ENCODE data around the gene IL13. TPM values are rescaled to one million over a fixed set of nuclear protein-coding genes. Genes with fewer than 3 reads are reported as not detected.
"Not testable (repeated sequence)": the region's sequence is repeated elsewhere in the genome, so short reads cannot be mapped to it uniquely, and the experiment has no call there.

Gene IL13
- under 1 TPM in 1 of 2 donors, not detected in 1; 0.29 TPM for total RNA-seq
- long read RNA-seq, donor 1: 0 reads
- long read RNA-seq, donor 2: 0 reads

DNA sequence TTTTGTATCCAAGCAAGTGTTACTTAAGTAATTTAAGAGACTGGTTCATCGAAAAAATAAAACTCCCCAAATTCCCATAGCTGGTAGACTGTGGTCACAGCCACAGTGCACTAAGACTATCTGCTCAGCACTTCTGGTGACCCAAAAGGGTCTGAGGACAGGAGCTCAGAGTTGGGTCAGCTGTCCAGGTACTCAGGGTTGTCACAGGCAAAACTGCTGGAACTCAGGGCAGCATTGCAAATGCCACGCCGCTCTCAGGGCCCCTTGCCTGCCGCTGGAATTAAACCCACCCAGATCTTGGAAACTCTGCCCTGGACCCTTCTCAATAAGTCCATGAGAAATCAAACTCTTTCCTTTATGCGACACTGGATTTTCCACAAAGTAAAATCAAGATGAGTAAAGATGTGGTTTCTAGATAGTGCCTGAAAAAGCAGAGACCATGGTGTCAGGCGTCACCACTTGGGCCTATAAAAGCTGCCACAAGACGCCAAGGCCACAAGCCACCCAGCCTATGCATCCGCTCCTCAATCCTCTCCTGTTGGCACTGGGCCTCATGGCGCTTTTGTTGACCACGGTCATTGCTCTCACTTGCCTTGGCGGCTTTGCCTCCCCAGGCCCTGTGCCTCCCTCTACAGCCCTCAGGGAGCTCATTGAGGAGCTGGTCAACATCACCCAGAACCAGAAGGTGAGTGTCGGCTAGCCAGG, at the start of gene IL13:
IL13 (plus strand) TSS at position 498 of the 705 bp plus-strand sequence; CDS start at position 512, 14 bp downstream.
- no peak for DNase-seq (ENCODE audit: low spot score)
- intact Hi-C loops (cut with DNase I): no loop called here

DNA sequence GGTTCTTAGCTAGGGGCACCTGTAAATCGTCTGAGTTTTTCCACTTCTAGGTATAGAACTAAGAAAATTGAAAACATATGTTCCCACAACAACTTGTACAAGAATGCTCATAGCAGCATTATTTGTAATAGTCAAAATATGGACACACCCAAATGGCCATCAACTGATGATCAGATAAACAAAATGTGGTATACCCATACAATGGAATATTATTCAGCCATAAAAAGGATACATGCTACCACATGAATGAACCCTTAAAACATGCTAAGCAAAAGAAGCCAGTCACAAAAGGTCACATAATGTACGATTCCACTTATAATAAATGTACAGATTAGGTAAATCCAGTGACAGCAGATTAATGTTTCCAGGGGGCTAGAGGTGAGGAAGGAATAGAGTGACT, 46.0 kb upstream of the IL13 start:
- intact Hi-C loops (cut with DNase I): no loop called here
- DNase-seq (ENCODE audit: low spot score): no peak

DNA sequence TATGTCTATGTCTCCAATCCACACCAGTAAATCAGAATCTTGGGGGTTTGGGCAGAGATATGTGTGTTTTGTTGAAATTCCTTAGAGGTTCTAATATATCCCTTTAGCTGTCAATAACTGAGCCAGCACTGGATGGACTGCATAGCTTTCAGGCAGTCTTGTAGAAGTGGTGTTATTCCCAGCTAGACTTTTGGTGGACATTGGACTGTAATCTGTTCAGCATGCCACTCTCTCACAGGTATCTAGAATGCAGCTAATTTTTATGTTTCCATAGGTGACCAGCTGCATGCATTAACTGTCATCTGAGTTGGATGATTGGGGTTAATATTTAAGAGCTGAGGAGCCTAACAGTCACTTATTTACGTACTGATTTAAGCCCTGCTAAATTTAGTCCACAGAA, 45.1 kb upstream of the IL13 start:
- no peak for DNase-seq (ENCODE audit: low spot score)
- intact Hi-C loops (cut with DNase I): no loop called here

DNA sequence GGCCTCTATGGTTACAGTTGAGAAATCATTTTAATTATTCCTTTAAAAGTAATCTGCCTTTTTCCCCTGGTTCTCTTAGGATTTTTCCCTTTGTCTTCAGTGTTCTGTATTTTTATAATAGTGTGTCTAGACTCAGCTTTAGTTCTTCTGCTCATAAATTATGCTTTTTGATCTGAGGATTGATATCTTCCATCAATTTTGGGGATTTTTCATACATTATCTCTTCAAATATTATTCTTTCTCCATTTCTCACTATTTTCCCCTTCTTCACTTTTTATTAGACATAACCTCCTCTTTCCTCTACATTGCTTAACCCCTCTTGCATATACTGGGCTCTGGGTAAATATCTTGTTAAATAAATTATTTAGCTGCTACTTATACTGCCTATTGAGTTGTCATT, 36.3 kb upstream of the IL13 start:
- intact Hi-C loops (cut with DNase I): no loop called here

GRCh38 chr5:132622608-132623007, 35.4 kb upstream of the IL13 start:
- DNase-seq (ENCODE audit: low spot score): no peak
- intact Hi-C loops (cut with DNase I): no loop called here

More for the DNA sequence above, 36.3 kb upstream of the IL13 start:
- no peak for DNase-seq (ENCODE audit: low spot score)

GRCh38 chr5:132627470-132627869, 30.5 kb upstream of the IL13 start:
- DNase-seq (ENCODE audit: low spot score): no peak
- intact Hi-C loops (cut with DNase I): no loop called here

DNA sequence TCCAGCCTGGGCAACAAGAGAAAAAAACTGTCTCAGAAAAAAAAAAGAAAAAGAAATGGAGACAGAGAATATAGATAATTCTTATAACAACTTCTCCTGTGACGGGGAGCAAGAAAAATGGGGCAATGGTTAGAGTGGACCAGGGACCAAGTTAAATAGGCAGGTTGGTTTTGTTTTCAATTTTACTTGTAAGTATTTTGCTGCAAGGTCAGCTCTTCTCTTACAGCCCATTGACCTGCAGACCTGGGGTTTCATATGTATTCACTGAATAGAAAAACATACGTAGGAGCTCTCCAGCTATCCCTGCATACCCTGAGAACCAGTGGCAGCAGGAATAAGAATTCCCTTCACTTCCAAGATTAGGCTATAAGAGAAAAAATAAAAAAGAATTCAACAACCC, 29.2 kb upstream of the IL13 start:
- intact Hi-C loops (cut with DNase I): no loop called here
- DNase-seq (ENCODE audit: low spot score): no peak

DNA sequence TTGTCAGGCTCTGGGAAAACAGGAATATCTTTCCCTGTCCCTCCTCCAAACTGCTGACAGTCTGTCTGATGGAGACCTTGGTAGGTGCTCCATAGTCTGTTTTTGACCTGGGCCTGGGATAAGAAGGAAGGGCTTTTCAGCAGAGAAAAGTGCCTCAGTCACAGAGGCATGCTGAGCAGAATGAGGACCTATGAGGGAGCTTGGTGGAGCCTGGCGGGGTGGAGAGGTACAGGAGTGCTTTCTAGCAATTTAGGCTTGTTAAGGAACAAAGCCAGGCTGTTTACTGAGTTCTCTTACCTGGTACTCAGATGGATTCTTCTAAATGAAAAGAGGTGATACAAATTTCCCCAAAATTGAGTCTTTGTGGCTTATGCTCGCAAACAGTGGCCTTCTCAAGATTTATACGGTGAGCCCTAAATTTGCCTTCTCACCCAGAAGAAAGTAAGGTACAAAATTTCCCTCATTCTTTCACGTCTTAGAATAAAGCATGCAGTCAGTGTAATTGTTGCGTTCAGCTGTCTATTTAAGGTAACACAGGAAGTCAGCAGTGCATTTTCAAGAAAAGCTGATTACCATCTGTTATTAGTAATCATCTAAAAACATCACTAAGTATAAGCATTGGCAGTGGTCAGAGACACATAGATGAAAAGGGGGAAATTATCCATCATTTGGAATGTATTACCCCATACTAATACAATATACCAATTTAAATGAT, 28.6 kb upstream of the IL13 start:
- DNase-seq (ENCODE audit: low spot score): no peak

DNA sequence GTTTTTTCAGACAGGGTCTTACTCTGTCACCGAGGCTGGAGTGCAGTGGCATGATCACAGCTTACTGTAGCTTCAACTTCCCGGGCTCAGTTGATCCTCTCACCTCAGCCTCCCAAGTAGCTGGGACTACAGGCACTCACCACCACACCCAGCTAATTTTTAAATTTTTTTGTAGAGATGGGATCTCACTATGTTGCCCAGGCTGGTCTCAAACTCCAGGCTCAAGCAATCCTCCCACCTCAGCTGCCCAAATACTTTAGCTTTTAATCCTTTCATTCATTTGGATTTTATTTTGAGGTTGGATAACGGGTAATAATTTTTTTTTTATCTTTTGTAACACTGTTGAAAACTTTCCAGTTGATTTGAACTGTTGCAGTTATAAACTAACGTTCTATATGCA, 24.4 kb upstream of the IL13 start:
- DNase-seq (ENCODE audit: low spot score): not testable (repeated sequence)

More for the DNA sequence above, 28.6 kb upstream of the IL13 start:
- intact Hi-C loops (cut with DNase I): no loop called here

GRCh38 chr5:132635873-132636272, 22.1 kb upstream of the IL13 start:
- intact Hi-C loops (cut with DNase I): no loop called here
- no peak for DNase-seq (ENCODE audit: low spot score)

More for the DNA sequence above, 24.4 kb upstream of the IL13 start:
- intact Hi-C loops (cut with DNase I): not testable (repeated sequence)

DNA sequence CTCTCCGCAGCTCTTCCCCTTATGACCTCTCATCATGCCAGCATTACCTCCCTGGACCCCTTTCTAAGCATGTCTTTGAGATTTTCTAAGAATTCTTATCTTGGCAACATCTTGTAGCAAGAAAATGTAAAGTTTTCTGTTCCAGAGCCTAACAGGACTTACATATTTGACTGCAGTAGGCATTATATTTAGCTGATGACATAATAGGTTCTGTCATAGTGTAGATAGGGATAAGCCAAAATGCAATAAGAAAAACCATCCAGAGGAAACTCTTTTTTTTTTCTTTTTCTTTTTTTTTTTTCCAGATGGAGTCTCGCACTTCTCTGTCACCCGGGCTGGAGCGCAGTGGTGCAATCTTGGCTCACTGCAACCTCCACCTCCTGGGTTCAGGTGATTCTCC, 20.7 kb upstream of the IL13 start:
- DNase-seq (ENCODE audit: low spot score): no peak
- intact Hi-C loops (cut with DNase I): no loop called here

DNA sequence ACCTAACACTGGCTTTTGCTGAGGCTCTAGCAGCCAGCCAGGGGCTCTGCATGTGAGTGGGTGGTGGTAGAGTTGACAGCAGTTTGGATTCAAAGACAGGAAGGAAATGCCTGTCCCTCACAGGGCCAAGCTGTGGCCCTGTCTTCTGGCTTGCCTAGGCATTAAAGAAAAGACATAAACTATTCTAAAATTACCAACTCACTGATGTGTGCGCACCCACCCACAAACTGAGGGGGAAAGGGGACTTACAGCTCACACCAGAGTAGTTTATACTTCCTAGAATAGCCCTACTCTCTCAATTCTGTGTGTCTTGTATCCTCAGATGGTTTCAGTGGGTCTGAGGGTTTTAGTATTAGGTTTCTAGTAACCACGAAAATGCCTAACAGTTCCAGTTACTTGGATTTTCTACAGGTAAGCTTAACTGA, 18.3 kb upstream of the IL13 start:
- intact Hi-C loops (cut with DNase I): no loop called here
- DNase-seq (ENCODE audit: low spot score): no peak

GRCh38 chr5:132640613-132641012, 17.4 kb upstream of the IL13 start:
- intact Hi-C loops (cut with DNase I): no loop called here
- no peak for DNase-seq (ENCODE audit: low spot score)

GRCh38 chr5:132641241-132641723, 16.7 kb upstream of the IL13 start:
- DNase-seq (ENCODE audit: low spot score): no peak
- intact Hi-C loops (cut with DNase I): no loop called here

DNA sequence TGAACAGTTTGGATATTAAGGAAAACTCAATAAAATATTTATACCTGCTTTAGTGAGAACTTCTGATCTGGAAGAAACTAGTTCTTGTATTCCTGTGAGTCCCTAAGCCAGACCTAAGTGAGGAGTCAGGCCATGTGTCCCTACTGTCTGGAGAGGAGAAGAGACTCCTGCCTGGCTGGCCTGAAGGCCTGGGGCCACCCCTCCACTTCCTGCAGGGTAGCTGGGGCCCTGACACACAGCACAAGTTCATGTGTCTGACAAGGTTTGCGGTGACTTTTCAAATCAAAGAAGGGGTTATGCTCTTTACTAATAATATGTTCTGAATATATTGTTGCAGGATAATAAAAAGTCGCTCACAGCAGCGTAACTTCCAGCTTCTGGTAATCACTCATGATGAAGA, 16.1 kb upstream of the IL13 start:
- intact Hi-C loops (cut with DNase I): no loop called here
- no peak for DNase-seq (ENCODE audit: low spot score)

- intact Hi-C loops (cut with DNase I): no loop called here
- no peak for DNase-seq (ENCODE audit: low spot score)
Measured at GRCh38 chr5:132644177-132644576, 13.8 kb upstream of the IL13 start.

DNA sequence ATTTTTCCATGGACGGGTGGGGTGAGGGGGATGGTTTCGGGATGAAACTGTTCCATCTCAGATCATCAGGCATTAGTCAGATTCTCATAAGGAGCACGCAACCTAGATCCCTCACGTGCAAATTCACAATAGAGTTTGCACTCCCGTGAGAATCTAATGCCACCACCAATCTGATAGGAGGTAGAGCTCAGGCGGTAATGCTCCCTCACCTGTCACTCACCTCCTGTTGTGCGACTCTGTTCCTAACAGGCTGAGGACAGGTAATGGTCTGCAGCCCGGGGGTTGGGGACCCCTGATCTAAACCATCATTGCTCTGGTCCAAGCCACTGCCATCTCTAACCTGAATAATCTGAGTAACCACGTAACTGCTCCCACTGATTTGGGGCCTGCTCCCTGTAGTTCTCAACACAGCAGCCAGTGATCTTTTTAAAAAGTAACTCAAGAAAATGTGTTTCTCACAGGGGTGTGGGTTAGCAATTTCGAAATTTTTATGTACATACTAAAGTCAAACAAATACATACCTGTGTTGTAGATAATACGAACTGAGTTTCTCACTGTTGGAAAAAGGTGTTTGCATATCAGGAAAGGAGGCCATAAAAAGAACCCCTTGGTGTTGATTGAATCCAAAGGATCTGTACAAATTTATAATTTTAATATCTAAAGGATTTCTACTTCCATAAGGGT, 11.2 kb upstream of the IL13 start:
- DNase-seq (ENCODE audit: low spot score): no peak
- intact Hi-C loops (cut with DNase I): no loop called here

- DNase-seq (ENCODE audit: low spot score): no peak
- intact Hi-C loops (cut with DNase I): no loop called here
Measured at GRCh38 chr5:132647473-132647872, 10.5 kb upstream of the IL13 start.

DNA sequence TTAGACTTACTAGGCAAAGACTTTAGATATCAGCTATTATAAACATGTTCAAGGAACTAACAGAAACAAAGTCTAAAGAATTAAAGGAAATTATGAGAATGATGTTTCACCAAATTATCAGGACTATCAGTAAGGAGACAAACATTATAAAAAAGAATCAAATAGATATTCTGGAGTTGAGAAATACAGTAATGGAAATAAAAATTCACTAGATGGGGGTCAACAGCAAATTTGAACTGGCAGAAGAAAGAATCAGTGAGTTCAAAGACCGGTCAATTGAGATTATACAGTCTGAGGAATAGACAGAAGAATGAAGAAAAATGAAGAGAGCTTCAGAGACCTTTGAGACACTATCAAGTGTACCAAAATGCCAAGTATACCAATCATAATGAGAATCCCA, 9.6 kb upstream of the IL13 start:
- intact Hi-C loops (cut with DNase I): no loop called here
- no peak for DNase-seq (ENCODE audit: low spot score)

DNA sequence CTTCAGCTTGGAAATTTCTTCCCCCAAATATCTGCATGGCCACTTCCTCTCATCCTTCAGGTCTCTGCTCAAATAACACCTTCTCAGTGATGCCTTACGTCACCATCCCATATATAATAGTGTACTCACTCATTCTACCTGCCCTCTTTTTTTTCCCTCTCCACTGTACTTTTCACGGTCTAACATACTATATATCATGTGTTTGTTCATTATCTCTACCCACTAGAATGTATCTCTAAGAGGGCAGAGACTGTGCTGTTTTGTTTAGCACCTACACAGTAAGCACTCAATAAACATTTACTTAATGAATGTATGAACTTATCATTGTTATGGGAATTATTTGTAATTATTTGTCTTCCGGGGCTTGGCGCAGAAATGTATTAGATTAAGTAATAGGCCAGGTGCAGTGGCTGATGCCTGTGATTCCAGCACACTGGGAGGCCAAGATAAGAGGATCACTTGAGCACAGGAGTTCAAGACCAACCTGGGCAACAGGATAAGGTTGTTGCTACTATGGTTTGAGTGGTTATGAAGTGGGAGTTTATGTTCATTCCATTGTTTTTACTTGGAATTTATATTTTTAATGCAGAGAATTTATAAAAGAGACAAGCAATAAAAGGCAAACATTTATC, 6.0 kb upstream of the IL13 start:
- intact Hi-C loops (cut with DNase I): no loop called here

More for the DNA sequence above, 6.0 kb upstream of the IL13 start:
- DNase-seq (ENCODE audit: low spot score): no peak

Data from posterior vena cava (tissue), 2 donors.